ENCODE results near the gene GMPR2.

DNA sequence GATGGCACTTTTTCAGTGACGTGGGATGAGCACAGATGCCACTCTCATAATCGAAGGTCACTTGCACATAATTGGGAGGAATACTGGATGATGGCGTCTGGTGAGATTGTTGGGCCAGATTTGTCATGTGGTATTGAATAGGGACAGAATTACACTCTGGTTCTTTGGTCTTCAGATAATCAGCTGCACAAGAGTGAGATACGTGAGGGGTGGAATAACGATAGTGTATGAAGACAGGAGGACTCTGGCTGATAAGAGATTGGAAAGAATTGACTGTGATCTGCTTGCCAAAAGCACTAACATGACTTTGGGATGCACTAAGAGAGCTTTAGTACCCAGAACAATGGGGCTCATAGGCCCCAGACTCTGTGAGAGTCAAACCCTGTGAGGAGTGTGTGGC is 45.7 kb downstream of the GMPR2 start:
- no peak for TF ChIP-seq CTCF (IDR thresholded peaks at IDR 0.05)
- TF ChIP-seq POLR2A (IDR thresholded peaks at IDR 0.05), result no peak
- TF ChIP-seq POLR2AphosphoS5 (IDR thresholded peaks at IDR 0.05), result no peak

Data from stomach (tissue), 4 donors.